Subcutaneous adipose tissue (tissue), 4 donors: Measurements from ENCODE around the gene SCUBE1. TPM values are rescaled to one million over a fixed set of nuclear protein-coding genes. Genes with fewer than 3 reads are reported as not detected.

ENCODE experiments used
- CTCF ChIP-seq: fragments of 450-650 bp; IDR thresholded peaks from one replicate; pipeline ENCODE4 v1.5.1; 2016; ENCODE audit warnings: low read depth, mild to moderate bottlenecking, control low read depth, antibody characterized with exemption, moderate library complexity
- total RNA-seq, 4 donors: library from RNA; depleted of rRNA; stranded (reverse); fragments of >200 nt; gene quantifications; one replicate each; pipeline ENCODE4 v1.1.0, GENCODE V29; 2016

Gene SCUBE1
- total RNA-seq, 4 donors from 2014 or later = 0.66 to 4.6 (median 1.7) TPM

DNA sequence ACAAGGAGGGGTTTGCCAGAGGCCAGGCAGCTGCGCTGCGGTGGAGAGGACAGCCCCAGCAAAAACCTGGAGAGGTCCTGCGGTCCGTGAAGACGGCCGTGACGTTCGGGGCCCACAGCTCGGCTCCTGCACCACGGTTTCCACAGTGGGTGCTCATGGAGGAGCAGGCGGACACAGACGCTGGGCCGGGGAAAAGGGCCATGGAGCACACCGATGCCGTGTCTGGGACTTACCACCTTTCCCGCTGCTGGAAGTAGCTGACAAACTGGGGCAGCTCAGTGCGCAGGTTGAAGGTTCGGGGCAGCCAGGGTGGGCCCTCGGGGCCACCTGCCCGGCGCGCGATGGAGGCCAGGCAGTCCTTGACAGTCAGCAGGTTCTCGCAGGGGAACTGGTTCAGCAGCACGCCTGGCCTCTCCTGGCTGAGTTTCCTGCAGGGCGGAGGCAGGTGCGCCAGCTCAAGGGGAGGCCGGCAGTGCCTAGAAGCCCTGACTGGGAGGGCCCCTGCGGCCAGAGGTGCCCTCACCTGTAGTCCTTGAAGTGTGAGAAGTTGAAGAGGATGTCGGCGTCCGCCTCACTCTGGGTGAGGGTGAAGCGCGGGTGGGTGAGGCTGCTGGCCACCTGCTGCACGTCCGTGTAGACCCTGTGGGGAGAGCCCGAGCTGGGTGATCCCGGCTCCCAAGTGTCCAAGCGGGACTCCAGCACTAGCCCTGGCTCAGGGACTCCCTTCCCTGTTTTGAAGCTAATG is 169.0 kb downstream of the SCUBE1 start:
- TF ChIP-seq CTCF = no peak

- no peak for TF ChIP-seq CTCF
Observed at GRCh38 chr22:43173566-43173965, 169.6 kb downstream of the SCUBE1 start.

DNA sequence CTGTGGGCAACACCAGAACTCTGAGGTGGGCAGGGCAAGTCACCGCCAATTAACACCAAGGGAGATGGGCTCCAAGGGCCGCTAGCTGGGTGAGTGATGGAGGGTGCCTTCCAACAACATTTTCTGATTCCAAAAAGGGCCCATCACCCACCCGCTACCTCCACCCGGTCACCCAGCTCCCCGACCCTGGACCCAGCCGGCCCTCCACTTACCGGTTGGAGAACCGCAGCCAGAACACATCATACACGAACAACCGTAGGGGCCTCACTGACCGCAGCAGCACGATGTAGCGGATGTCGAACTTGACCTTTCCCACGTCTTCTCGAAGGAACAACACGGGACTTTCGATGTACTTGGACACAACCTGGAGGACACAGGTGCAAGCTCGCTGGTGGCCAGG is 171.0 kb downstream of the SCUBE1 start:
- TF ChIP-seq CTCF = no peak

DNA sequence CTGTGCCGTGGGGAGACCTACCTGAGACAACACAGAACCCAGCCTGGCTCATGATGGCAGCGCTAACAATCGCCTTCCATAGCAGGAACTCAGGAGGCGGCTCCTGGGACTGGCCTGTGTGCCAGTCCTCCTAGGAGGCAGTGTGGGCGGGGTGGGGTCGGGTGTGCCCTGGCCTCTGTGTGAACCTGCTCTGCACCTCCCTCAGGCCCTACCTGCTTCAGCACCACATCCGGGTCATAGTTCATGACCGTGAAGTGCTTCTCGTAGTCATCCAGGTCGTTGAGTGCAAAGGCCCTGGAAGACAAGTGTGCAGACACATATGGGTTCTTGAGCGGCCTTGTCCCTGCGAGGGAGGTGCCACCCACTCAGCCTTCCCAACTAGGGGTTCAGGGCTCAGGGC is 171.6 kb downstream of the SCUBE1 start:
- no peak for TF ChIP-seq CTCF

GRCh38 chr22:43171019-43171491 is 172.1 kb downstream of the SCUBE1 start:
- TF ChIP-seq CTCF = no peak

DNA sequence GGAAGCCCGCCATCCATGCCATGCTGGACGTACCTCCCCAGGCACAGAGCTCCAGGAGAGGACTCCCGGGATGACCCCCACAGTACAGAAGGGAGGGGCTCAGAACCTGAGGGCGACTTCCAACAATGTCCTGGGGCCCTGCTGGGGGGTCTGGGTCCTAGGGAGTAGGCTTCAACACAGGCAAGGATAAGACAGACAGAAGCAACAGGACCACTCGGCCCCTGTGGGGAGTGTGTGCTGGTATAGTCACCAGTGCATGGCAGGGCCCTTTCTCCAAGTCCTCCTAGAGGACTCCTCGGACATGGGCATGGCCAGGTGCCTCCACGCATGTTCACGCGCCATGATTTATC is 173.1 kb downstream of the SCUBE1 start:
- TF ChIP-seq CTCF = no peak

DNA sequence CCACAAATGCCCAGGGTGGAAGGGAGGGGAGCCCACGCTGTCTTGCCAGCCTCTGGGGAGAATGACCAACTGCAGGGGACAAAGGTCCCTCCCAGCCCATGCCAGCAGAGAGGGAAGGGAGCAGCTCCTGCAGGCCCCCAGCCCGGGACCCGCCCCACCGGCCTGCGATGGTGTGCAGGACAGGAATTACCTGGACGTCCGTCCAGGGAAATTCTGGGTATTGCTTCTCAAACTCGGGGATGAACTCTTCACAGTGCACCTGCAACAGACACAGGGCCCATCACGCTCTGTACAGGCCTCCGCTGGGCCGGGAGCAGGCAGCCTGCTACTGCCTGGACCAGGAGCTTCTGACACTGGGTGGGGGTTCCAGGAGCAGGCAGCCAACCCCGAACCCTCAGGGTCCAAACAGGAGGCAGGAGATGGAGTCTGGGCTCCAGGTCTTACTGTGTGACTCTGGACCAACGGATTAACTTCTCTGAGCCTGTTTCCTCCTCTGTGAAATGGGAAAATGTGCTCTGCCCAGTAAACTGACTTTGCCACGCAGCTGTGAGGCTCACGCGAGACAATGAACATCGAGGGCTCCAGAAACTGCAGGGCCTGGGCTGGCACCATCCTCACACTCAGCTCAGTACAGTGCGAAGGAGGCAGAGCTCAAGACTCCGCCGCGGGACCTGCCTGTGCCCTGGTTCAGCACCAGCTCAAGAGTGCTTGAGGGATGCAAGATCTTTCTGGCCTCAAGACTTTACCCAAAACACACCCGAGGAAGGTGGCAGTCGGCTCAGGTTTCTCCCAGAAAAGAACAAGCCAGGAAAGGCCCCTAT is 173.7 kb downstream of the SCUBE1 start:
- TF ChIP-seq CTCF = no peak
